ENCODE measurements around the gene CARMIL1.

DNA sequence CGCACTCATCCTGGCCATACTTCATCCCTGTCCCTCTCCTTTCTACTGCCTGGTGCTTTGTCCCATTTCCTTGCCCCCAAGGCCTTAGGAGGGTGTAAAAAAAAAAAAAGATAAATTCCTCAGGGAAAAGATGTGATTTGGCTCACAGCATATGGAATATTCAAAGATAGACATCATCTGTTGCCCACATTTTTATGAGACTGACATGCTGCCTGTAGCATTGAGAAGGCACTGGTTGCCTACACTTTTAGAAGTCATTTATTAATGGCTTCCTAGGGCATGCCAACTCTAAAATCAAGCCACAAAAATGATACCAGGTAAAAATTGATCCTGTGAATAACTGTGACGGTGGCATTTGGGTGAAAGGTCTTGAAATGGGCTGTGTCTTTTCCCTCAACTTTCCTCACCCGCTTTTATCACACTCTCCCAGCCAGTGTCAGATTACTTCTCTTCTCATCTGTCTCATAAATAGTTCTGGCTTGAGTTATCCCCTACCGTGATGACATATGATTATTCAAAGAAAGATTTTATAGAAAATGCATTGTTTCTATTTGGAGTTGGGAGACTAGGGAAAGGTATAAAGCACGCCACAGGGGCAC is 139.4 kb downstream of the CARMIL1 start:
- TF ChIP-seq FOS (IDR thresholded peaks at IDR 0.05; ENCODE audit: borderline replicate concordance, extremely low read depth, insufficient read length) (no peak), KDM1A (IDR thresholded peaks at IDR 0.05; ENCODE audit: borderline replicate concordance) (no peak)
- TF ChIP-seq, protein P1, sequence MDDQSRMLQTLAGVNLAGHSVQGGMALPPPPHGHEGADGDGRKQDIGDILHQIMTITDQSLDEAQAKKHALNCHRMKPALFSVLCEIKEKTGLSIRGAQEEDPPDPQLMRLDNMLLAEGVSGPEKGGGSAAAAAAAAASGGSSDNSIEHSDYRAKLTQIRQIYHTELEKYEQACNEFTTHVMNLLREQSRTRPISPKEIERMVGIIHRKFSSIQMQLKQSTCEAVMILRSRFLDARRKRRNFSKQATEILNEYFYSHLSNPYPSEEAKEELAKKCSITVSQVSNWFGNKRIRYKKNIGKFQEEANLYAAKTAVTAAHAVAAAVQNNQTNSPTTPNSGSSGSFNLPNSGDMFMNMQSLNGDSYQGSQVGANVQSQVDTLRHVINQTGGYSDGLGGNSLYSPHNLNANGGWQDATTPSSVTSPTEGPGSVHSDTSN (IDR thresholded peaks at IDR 0.05; ENCODE audit: insufficient replicate concordance, low read depth, low read length): no peak
